ENCODE measurements around the gene PUDP. TPM values are rescaled to one million over a fixed set of nuclear protein-coding genes. Genes with fewer than 3 reads are reported as not detected.
A peak's percentile ranks its signal among the peaks of the same experiment; 100 is the strongest.

PUDP gene
- total RNA-seq, 2 experiments from 2014 or later, result 16.6 to 18.4 TPM

DNA sequence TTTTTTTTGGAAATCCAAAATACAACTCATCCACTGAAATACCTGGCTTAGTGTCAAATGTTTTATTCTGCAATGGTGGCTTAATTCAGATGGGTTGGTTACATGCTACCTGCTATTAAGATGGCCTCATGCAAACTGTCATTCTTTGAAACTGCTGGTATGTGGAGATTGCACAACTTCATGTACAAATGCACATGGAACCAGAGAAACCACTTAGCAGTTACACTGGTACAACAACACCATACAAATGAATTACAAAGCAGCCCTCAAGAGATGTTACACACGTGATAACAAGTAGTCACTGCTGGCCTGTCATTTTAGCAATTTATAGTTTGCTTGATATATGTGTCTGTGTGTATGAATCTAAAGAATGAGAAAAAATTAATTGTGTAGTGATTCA, 85.0 kb downstream of the PUDP start:
- Mint-ChIP-seq H3K4me1 (ENCODE audit: low read depth) (peaks cover 18% of the 10 kb centered on the region), H3K27ac (no peak overlapping the region), H3K27me3 (no peaks in the 10 kb centered on the region), H3K36me3 (ENCODE audit: low read depth) (peaks cover 14% of the 10 kb centered on the region), H3K4me3 (no peak overlapping the region), H3K9me3 (no peaks in the 10 kb centered on the region)
- intact Hi-C loops (cut with micrococcal nuclease), result no loop called here
- ChIA-PET CTCF (no interaction called here), POLR2A (no interaction called here)
- no peak for ATAC-seq
- TF ChIP-seq, protein P1, sequence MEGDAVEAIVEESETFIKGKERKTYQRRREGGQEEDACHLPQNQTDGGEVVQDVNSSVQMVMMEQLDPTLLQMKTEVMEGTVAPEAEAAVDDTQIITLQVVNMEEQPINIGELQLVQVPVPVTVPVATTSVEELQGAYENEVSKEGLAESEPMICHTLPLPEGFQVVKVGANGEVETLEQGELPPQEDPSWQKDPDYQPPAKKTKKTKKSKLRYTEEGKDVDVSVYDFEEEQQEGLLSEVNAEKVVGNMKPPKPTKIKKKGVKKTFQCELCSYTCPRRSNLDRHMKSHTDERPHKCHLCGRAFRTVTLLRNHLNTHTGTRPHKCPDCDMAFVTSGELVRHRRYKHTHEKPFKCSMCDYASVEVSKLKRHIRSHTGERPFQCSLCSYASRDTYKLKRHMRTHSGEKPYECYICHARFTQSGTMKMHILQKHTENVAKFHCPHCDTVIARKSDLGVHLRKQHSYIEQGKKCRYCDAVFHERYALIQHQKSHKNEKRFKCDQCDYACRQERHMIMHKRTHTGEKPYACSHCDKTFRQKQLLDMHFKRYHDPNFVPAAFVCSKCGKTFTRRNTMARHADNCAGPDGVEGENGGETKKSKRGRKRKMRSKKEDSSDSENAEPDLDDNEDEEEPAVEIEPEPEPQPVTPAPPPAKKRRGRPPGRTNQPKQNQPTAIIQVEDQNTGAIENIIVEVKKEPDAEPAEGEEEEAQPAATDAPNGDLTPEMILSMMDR (IDR thresholded peaks at IDR 0.05), result no peak
- DNase-seq, result no peak

DNA sequence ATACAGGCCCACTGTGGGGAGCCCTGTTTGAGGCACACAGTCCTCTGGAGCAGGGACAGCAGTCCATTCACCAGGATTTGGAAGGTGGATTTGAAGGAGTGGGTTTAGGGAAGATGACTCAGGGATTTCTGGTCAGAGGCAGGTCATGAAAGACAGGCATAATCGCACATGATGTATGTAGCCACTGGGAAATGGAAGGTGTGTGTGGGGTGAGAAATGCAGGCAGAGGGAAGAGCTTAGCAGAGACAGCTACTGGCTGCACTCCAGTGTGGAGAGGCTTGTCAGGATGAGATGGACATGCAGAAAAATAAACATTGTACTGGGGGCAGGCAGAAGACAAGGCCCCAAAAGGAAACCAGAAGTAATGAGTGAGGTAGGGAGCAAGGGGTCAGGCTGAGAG, 85.7 kb downstream of the PUDP start:
- no peaks in the 10 kb centered on the region for H3K27me3 Mint-ChIP-seq
- H3K4me3 Mint-ChIP-seq, result no peak overlapping the region
- no peak overlapping the region for H3K27ac Mint-ChIP-seq

DNA sequence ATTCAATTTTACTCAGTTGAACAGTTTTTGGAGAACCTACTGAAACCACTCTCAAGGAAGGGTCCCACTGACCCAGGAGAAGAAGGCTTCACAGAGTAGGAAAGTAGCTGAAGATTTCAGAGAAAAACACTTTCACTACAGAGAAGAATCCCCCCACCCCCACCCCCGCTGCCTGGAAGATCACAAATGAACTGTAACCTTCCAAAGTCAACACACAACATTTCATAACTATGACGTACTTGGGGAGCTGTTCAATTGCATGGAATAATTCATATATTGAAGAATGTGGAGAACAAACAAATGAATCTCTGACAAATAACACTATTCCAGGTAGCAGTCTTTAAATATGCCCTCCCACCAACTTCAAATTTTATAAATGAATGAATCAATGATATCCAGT, 86.5 kb downstream of the PUDP start:
- Mint-ChIP-seq H3K9me3 (no peaks in the 10 kb centered on the region), H3K4me3 (no peak overlapping the region), H3K27me3 (no peaks in the 10 kb centered on the region), H3K4me1 (ENCODE audit: low read depth) (peaks cover 22% of the 10 kb centered on the region), H3K36me3 (ENCODE audit: low read depth) (peaks cover 16% of the 10 kb centered on the region), H3K27ac (no peak overlapping the region)
- TF ChIP-seq, protein P1 (IDR thresholded peaks at IDR 0.05), result no peak
- DNase-seq, result no peak
- intact Hi-C loops (cut with micrococcal nuclease), result no loop called here
- ChIA-PET POLR2A (no interaction called here), CTCF (no interaction called here)
- no peak for ATAC-seq

More for the DNA sequence above, 85.7 kb downstream of the PUDP start:
- ATAC-seq, result no peak
- POLR2A ChIA-PET, result no interaction called here
- CTCF ChIA-PET, result no interaction called here
- H3K36me3 Mint-ChIP-seq (ENCODE audit: low read depth), result peaks cover 14% of the 10 kb centered on the region
- peaks cover 20% of the 10 kb centered on the region for H3K4me1 Mint-ChIP-seq (ENCODE audit: low read depth)
- intact Hi-C loops (cut with micrococcal nuclease), result no loop called here
- no peak for DNase-seq
- H3K9me3 Mint-ChIP-seq, result no peaks in the 10 kb centered on the region
- TF ChIP-seq, protein P1 (IDR thresholded peaks at IDR 0.05), result no peak

DNA sequence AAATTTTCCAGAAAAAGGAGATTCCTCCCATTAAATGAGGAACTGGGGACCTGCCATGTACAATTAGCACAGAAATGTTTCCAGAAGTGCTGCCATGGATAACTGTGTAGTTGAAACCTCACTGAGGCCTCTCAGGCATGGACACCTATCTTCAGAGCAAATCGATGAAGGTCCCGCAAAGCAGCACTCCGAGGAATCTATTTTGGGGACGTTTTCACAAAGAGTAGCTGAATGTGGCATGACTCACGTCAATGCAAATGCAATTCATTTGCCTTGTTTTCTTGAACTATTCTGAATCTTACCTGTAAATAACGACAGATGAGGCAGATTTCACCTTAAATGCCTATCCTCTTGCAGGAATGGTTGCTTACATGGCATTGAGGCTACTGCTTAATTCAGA, 87.5 kb downstream of the PUDP start:
- ATAC-seq, result no peak

DNA sequence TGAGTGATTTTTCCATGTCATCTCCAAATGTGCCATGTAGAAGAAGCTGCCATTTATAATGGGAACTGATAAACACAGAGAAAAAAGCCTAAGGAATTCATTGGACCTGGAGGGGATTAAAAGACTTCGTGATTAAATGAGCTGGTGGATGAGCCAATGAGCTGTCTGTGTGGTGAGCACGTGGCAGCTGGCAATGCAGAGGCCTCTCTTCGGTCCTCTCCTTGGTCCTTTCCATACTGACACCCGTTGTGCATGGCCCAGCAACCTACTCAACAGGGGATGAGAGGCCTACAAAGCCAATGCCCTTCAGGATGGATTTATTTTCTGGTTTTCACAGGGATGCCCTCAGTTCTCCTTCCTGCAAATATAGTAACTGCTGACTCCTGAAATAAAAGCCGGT, 88.1 kb downstream of the PUDP start:
- POLR2A ChIA-PET, result interaction anchor here (0.6 kb wide), 1 partner anchor 1726 kb away, joined by 4 read pairs; no protein-coding TSS in a partner anchor
- no peak for ATAC-seq
- Mint-ChIP-seq H3K27ac (peak overlapping the region; percentile 30), H3K4me1 (ENCODE audit: low read depth) (peaks cover 25% of the 10 kb centered on the region), H3K4me3 (no peak overlapping the region), H3K36me3 (ENCODE audit: low read depth) (peaks cover 18% of the 10 kb centered on the region), H3K27me3 (no peaks in the 10 kb centered on the region), H3K9me3 (no peaks in the 10 kb centered on the region)
- TF ChIP-seq, protein P1 (IDR thresholded peaks at IDR 0.05), result no peak
- intact Hi-C loops (cut with micrococcal nuclease), result no loop called here
- DNase-seq, result no peak
- CTCF ChIA-PET, result no interaction called here

More for the DNA sequence above, 87.5 kb downstream of the PUDP start:
- H3K36me3 Mint-ChIP-seq (ENCODE audit: low read depth), result peaks cover 18% of the 10 kb centered on the region
- H3K9me3 Mint-ChIP-seq, result no peaks in the 10 kb centered on the region
- no peak overlapping the region for H3K27ac Mint-ChIP-seq
- TF ChIP-seq, protein P1 (IDR thresholded peaks at IDR 0.05), result no peak
- ChIA-PET POLR2A (interaction anchor here (0.6 kb wide), 1 partner anchor 1726 kb away, joined by 4 read pairs; no protein-coding TSS in a partner anchor), CTCF (no interaction called here)
- H3K4me3 Mint-ChIP-seq, result no peak overlapping the region
- H3K4me1 Mint-ChIP-seq (ENCODE audit: low read depth), result peaks cover 25% of the 10 kb centered on the region
- no peaks in the 10 kb centered on the region for H3K27me3 Mint-ChIP-seq
- DNase-seq, result no peak
- intact Hi-C loops (cut with micrococcal nuclease), result no loop called here
